Hepatocyte (in vitro differentiated cells): Measurements from ENCODE around the gene SORBS2.
"Not testable (repeated sequence)": the region's sequence is repeated elsewhere in the genome, so short reads cannot be mapped to it uniquely, and the experiment has no call there.

Source experiments
- CTCF ChIP-seq: fragments of 200-600 bp; sonication (generic); IDR thresholded peaks from 2 replicates; pipeline ENCODE4 v1.5.1; 2016; ENCODE audit warnings: antibody characterized with exemption, mild to moderate bottlenecking; ENCODE audit not compliant: poor library complexity
- EZH2 ChIP-seq: fragments of 200-600 bp; sonication (generic); IDR thresholded peaks from 2 replicates; pipeline ENCODE4 v1.6.1; 2016; ENCODE audit warnings: antibody characterized with exemption, mild to moderate bottlenecking, borderline replicate concordance
- EZH2phosphoT487 ChIP-seq: fragments of 200-600 bp; sonication (generic); IDR thresholded peaks from one replicate; pipeline ENCODE4 v1.6.1; 2018; ENCODE audit warnings: antibody characterized with exemption, mild to moderate bottlenecking, low read depth, moderate library complexity; ENCODE audit not compliant: unreplicated experiment, severe bottlenecking

- not testable (repeated sequence) for TF ChIP-seq CTCF, EZH2, EZH2phosphoT487
These were observed 45.6 kb upstream of the SORBS2 start for GRCh38 chr4:185857561-185857960.
